ENCODE results near the gene NPPC. TPM values are rescaled to one million over a fixed set of nuclear protein-coding genes. Genes with fewer than 3 reads are reported as not detected.

NPPC gene
- total RNA-seq, 1 experiment from 2014 or later, result 0.98 TPM

DNA sequence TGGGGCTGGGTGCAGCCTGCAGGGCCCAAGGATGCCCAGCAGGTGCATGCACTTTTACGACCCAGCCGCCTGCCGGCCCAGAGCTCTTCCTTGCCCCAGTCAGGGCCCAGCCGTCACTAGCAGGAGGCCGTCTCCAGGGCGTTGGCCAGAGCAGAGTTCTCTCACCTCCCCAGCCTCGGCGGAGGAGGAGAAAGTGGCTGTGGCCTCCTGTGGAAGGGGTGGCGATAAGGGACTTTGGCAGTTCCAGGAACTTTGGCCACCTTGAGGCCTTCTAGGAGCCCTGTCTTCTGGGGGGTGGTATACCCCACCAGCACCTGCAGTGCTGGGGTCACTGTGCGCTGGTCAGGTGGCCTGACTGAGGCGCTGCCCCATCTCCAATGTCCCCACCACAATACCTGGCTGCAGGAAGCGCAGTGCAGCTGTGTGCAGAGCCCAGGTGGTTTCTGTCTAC is 22.0 kb downstream of the NPPC start:
- Mint-ChIP-seq H3K9me3 (no peaks in the 10 kb centered on the region), H3K4me3 (no peak overlapping the region), H3K36me3 (no peaks in the 10 kb centered on the region), H3K27ac (no peak overlapping the region), H3K4me1 (peaks cover 3% of the 10 kb centered on the region; the same call in 1 of the 2 replicates), H3K27me3 (ENCODE audit: low read depth) (no peaks in the 10 kb centered on the region)
- TF ChIP-seq SP1 (CRISPR knock-in tag; conservative IDR thresholded peaks at IDR 0.05), result no peak
- TF ChIP-seq OVOL2 (CRISPR knock-in tag; IDR thresholded peaks at IDR 0.05; ENCODE audit: borderline replicate concordance), result no peak
- TF ChIP-seq, protein P1, sequence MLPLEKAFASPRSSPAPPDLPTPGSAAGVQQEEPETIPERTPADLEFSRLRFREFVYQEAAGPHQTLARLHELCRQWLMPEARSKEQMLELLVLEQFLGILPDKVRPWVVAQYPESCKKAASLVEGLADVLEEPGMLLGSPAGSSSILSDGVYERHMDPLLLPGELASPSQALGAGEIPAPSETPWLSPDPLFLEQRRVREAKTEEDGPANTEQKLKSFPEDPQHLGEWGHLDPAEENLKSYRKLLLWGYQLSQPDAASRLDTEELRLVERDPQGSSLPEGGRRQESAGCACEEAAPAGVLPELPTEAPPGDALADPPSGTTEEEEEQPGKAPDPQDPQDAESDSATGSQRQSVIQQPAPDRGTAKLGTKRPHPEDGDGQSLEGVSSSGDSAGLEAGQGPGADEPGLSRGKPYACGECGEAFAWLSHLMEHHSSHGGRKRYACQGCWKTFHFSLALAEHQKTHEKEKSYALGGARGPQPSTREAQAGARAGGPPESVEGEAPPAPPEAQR (CRISPR knock-in tag; IDR thresholded peaks at IDR 0.05), result no peak
- TF ChIP-seq TP53 (CRISPR knock-in tag; IDR thresholded peaks at IDR 0.05), result no peak
- TF ChIP-seq, protein P2, sequence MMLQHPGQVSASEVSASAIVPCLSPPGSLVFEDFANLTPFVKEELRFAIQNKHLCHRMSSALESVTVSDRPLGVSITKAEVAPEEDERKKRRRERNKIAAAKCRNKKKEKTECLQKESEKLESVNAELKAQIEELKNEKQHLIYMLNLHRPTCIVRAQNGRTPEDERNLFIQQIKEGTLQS (CRISPR knock-in tag; conservative IDR thresholded peaks at IDR 0.05), result no peak
- TF ChIP-seq ZNF263 (CRISPR knock-in tag; IDR thresholded peaks at IDR 0.05; ENCODE audit: low read depth), result no peak
- TF ChIP-seq, protein P3, sequence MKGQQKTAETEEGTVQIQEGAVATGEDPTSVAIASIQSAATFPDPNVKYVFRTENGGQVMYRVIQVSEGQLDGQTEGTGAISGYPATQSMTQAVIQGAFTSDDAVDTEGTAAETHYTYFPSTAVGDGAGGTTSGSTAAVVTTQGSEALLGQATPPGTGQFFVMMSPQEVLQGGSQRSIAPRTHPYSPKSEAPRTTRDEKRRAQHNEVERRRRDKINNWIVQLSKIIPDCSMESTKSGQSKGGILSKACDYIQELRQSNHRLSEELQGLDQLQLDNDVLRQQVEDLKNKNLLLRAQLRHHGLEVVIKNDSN (CRISPR knock-in tag; IDR thresholded peaks at IDR 0.05), result no peak
- no peak for TF ChIP-seq ZBTB21 (CRISPR knock-in tag; IDR thresholded peaks at IDR 0.05; ENCODE audit: borderline replicate concordance)
- TF ChIP-seq, protein P4, sequence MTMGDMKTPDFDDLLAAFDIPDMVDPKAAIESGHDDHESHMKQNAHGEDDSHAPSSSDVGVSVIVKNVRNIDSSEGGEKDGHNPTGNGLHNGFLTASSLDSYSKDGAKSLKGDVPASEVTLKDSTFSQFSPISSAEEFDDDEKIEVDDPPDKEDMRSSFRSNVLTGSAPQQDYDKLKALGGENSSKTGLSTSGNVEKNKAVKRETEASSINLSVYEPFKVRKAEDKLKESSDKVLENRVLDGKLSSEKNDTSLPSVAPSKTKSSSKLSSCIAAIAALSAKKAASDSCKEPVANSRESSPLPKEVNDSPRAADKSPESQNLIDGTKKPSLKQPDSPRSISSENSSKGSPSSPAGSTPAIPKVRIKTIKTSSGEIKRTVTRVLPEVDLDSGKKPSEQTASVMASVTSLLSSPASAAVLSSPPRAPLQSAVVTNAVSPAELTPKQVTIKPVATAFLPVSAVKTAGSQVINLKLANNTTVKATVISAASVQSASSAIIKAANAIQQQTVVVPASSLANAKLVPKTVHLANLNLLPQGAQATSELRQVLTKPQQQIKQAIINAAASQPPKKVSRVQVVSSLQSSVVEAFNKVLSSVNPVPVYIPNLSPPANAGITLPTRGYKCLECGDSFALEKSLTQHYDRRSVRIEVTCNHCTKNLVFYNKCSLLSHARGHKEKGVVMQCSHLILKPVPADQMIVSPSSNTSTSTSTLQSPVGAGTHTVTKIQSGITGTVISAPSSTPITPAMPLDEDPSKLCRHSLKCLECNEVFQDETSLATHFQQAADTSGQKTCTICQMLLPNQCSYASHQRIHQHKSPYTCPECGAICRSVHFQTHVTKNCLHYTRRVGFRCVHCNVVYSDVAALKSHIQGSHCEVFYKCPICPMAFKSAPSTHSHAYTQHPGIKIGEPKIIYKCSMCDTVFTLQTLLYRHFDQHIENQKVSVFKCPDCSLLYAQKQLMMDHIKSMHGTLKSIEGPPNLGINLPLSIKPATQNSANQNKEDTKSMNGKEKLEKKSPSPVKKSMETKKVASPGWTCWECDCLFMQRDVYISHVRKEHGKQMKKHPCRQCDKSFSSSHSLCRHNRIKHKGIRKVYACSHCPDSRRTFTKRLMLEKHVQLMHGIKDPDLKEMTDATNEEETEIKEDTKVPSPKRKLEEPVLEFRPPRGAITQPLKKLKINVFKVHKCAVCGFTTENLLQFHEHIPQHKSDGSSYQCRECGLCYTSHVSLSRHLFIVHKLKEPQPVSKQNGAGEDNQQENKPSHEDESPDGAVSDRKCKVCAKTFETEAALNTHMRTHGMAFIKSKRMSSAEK (CRISPR knock-in tag; IDR thresholded peaks at IDR 0.05; ENCODE audit: borderline replicate concordance), result no peak
- TF ChIP-seq CREB1 (CRISPR knock-in tag; IDR thresholded peaks at IDR 0.05), result no peak
- no peak for TF ChIP-seq GABPB1 (CRISPR knock-in tag; IDR thresholded peaks at IDR 0.05)
- TF ChIP-seq, protein P5, sequence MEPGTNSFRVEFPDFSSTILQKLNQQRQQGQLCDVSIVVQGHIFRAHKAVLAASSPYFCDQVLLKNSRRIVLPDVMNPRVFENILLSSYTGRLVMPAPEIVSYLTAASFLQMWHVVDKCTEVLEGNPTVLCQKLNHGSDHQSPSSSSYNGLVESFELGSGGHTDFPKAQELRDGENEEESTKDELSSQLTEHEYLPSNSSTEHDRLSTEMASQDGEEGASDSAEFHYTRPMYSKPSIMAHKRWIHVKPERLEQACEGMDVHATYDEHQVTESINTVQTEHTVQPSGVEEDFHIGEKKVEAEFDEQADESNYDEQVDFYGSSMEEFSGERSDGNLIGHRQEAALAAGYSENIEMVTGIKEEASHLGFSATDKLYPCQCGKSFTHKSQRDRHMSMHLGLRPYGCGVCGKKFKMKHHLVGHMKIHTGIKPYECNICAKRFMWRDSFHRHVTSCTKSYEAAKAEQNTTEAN (CRISPR knock-in tag; IDR thresholded peaks at IDR 0.05), result no peak
- TF ChIP-seq, protein P6, sequence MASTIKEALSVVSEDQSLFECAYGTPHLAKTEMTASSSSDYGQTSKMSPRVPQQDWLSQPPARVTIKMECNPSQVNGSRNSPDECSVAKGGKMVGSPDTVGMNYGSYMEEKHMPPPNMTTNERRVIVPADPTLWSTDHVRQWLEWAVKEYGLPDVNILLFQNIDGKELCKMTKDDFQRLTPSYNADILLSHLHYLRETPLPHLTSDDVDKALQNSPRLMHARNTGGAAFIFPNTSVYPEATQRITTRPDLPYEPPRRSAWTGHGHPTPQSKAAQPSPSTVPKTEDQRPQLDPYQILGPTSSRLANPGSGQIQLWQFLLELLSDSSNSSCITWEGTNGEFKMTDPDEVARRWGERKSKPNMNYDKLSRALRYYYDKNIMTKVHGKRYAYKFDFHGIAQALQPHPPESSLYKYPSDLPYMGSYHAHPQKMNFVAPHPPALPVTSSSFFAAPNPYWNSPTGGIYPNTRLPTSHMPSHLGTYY (CRISPR knock-in tag; IDR thresholded peaks at IDR 0.05), result no peak
- TF ChIP-seq, protein P7, sequence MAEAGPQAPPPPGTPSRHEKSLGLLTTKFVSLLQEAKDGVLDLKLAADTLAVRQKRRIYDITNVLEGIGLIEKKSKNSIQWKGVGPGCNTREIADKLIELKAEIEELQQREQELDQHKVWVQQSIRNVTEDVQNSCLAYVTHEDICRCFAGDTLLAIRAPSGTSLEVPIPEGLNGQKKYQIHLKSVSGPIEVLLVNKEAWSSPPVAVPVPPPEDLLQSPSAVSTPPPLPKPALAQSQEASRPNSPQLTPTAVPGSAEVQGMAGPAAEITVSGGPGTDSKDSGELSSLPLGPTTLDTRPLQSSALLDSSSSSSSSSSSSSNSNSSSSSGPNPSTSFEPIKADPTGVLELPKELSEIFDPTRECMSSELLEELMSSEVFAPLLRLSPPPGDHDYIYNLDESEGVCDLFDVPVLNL (CRISPR knock-in tag; IDR thresholded peaks at IDR 0.05; ENCODE audit: borderline replicate concordance, low read depth), result no peak
- TF ChIP-seq, protein P8, sequence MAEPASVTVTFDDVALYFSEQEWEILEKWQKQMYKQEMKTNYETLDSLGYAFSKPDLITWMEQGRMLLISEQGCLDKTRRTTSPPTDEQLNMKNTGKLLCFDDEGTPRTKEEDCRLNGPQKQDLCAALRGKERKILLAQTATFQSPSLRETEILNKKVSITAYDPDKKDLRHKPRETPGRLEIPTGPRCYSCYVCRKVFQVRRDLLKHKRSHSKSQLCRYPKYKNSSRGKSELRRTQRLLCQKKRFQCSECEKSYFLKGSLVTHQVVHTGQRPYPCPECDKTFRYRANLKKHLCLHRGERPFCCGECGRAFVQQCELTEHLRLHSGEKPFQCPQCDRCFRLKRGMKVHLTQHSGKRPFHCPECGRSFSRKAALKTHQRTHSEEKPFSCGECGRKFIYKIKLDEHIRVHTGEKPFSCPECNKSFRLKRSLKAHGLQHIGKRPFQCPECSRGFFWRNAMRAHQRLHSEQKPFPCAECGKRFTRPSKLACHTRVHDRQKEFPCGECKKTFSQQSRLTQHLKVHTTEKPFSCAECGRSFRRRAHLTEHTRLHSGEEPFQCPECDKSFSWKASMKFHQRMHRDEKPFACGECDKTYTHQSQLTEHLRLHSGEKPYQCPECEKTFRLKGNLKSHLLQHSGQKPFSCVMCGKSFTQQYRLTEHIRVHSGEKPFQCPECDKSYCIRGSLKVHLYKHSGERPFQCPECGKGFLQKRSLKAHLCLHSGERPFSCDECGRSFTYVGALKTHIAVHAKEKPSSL (CRISPR knock-in tag; conservative IDR thresholded peaks at IDR 0.05), result no peak
- no peak for TF ChIP-seq ZNF219 (CRISPR knock-in tag; IDR thresholded peaks at IDR 0.05; ENCODE audit: borderline replicate concordance)
- TF ChIP-seq, protein P9, sequence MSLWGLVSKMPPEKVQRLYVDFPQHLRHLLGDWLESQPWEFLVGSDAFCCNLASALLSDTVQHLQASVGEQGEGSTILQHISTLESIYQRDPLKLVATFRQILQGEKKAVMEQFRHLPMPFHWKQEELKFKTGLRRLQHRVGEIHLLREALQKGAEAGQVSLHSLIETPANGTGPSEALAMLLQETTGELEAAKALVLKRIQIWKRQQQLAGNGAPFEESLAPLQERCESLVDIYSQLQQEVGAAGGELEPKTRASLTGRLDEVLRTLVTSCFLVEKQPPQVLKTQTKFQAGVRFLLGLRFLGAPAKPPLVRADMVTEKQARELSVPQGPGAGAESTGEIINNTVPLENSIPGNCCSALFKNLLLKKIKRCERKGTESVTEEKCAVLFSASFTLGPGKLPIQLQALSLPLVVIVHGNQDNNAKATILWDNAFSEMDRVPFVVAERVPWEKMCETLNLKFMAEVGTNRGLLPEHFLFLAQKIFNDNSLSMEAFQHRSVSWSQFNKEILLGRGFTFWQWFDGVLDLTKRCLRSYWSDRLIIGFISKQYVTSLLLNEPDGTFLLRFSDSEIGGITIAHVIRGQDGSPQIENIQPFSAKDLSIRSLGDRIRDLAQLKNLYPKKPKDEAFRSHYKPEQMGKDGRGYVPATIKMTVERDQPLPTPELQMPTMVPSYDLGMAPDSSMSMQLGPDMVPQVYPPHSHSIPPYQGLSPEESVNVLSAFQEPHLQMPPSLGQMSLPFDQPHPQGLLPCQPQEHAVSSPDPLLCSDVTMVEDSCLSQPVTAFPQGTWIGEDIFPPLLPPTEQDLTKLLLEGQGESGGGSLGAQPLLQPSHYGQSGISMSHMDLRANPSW (CRISPR knock-in tag; conservative IDR thresholded peaks at IDR 0.05; ENCODE audit: low read depth), result no peak
- DNase-seq (ENCODE audit: low spot score) (no peak), ATAC-seq (no peak)
- ChIA-PET POLR2A (no interaction called here), CTCF (interaction anchor here (0.8 to 6.1 kb wide), 5 partner anchors 21 to 431 kb away, joined by 3 to 48 read pairs (median 3); partner anchors contain the start of gene NPPC)
